ENCODE measurements around the gene PSMB7.

Gene PSMB7

DNA sequence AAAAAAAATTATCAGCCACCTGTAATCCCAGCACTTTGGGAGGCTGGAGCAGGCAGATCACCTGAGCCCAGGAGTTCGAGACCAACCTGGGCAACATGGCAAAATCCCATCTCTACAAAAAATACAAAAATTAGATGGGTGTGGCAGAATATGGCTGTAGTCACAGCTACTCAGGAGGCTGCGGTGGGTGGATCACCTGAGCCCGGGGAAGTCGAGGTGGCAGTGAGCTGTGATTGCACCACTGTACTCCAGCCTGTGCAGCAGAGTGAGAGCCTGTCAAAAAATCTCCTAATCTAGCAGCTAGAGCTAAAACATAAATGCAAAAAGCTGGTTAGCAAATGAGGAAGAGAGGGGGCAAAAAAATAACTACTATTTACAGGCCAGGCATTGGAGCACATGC, 12.0 kb downstream of the PSMB7 start:
- Histone ChIP-seq H2BK5ac (ENCODE audit: low read depth, low read length, poor library complexity, severe bottlenecking) (no peak overlapping the region), H3K4me1 (ENCODE audit: control insufficient read depth, insufficient read depth, low read depth, low read length) (peaks cover 13% of the 10 kb centered on the region), H3K14ac (ENCODE audit: low read length in 2 of 2) (no peak overlapping the region), H3K18ac (ENCODE audit: low read depth in 1 of 2, low read length in 2 of 2) (no peak overlapping the region), H3K9me3 (ENCODE audit: control insufficient read depth, low read length) (no peaks in the 10 kb centered on the region), H3K4ac (ENCODE audit: low read depth in 1 of 2, low read length in 2 of 2) (no peak overlapping the region), H2BK120ac (ENCODE audit: low read depth, low read length) (no peak overlapping the region), H2AFZ (ENCODE audit: low read depth, low read length) (no peak overlapping the region), H3K9ac (ENCODE audit: low read length) (no peak overlapping the region), H3K4me2 (ENCODE audit: low read length, poor library complexity, severe bottlenecking) (no peak overlapping the region), H3K79me1 (replicated peaks; ENCODE audit: low read length, poor library complexity, severe bottlenecking) (peaks cover 23% of the 10 kb centered on the region), H2AK5ac (ENCODE audit: low read length, severe bottlenecking) (no peak overlapping the region), H4K8ac (ENCODE audit: low read length) (no peak overlapping the region), H3K4me3 (ENCODE audit: insufficient read depth in 1 of 2, low read depth in 1 of 2, low read length in 2 of 2) (no peak overlapping the region), H3K23ac (ENCODE audit: low read length in 2 of 2) (no peak overlapping the region), H2BK15ac (ENCODE audit: low read depth, poor library complexity, severe bottlenecking) (no peak overlapping the region), H3K27me3 (ENCODE audit: control insufficient read depth in 1 of 2, insufficient read depth in 1 of 2, low read length in 2 of 2) (no peaks in the 10 kb centered on the region), H3K27ac (ENCODE audit: low read length, poor library complexity, severe bottlenecking) (no peak overlapping the region), H4K91ac (ENCODE audit: low read length) (no peak overlapping the region), H3K36me3 (ENCODE audit: control insufficient read depth in 1 of 2, insufficient read depth in 2 of 2, low read depth in 1 of 2, low read length in 2 of 2) (peaks cover 37 to 74% of the 10 kb centered on the region in 2 experiments), H2BK12ac (ENCODE audit: low read length in 2 of 2) (no peak overlapping the region)
- 97% methylated on average over 3 of the region's 4 CpGs for WGBS
- no peak for DNase-seq

- Histone ChIP-seq H3K4me1 (ENCODE audit: control insufficient read depth, insufficient read depth, low read depth, low read length) (peaks cover 13% of the 10 kb centered on the region), H2BK15ac (ENCODE audit: low read depth, poor library complexity, severe bottlenecking) (no peak overlapping the region), H2AK5ac (ENCODE audit: low read length, severe bottlenecking) (no peak overlapping the region), H3K36me3 (ENCODE audit: control insufficient read depth in 1 of 2, insufficient read depth in 2 of 2, low read depth in 1 of 2, low read length in 2 of 2) (peaks cover 29 to 64% of the 10 kb centered on the region in 2 experiments), H3K27ac (ENCODE audit: low read length, poor library complexity, severe bottlenecking) (no peak overlapping the region), H2BK12ac (ENCODE audit: low read length in 2 of 2) (no peak overlapping the region), H3K27me3 (ENCODE audit: control insufficient read depth in 1 of 2, insufficient read depth in 1 of 2, low read length in 2 of 2) (no peaks in the 10 kb centered on the region), H3K23ac (ENCODE audit: low read length in 2 of 2) (peak overlapping the region in 1 of 2 experiments; percentile 70), H3K4ac (ENCODE audit: low read depth in 1 of 2, low read length in 2 of 2) (no peak overlapping the region), H3K79me1 (replicated peaks; ENCODE audit: low read length, poor library complexity, severe bottlenecking) (peaks cover 24% of the 10 kb centered on the region), H3K18ac (ENCODE audit: low read depth in 1 of 2, low read length in 2 of 2) (no peak overlapping the region), H4K91ac (ENCODE audit: low read length) (no peak overlapping the region), H2BK120ac (ENCODE audit: low read depth, low read length) (no peak overlapping the region), H3K9me3 (ENCODE audit: control insufficient read depth, low read length) (no peaks in the 10 kb centered on the region), H3K9ac (ENCODE audit: low read length) (peak overlapping the region; percentile 66), H3K4me3 (ENCODE audit: insufficient read depth in 1 of 2, low read depth in 1 of 2, low read length in 2 of 2) (peak overlapping the region in 1 of 2 experiments; percentile 58), H4K8ac (ENCODE audit: low read length) (peak overlapping the region; percentile 67), H3K4me2 (ENCODE audit: low read length, poor library complexity, severe bottlenecking) (peak overlapping the region; percentile 7), H3K14ac (ENCODE audit: low read length in 2 of 2) (no peak overlapping the region), H2AFZ (ENCODE audit: low read depth, low read length) (no peak overlapping the region), H2BK5ac (ENCODE audit: low read depth, low read length, poor library complexity, severe bottlenecking) (no peak overlapping the region)
- 74% methylated on average over 14 of the region's 15 CpGs for WGBS
- no peak for DNase-seq
Measured at GRCh38 chr9:124399968-124400940, 15.0 kb downstream of the PSMB7 start.

- peak; percentile 52 for DNase-seq
- Histone ChIP-seq H2AK5ac (ENCODE audit: low read length, severe bottlenecking) (peak overlapping the region; percentile 53), H3K4me2 (ENCODE audit: low read length, poor library complexity, severe bottlenecking) (peak overlapping the region; percentile 7), H2AFZ (ENCODE audit: low read depth, low read length) (no peak overlapping the region), H2BK12ac (ENCODE audit: low read length in 2 of 2) (no peak overlapping the region), H3K4me3 (ENCODE audit: insufficient read depth in 1 of 2, low read depth in 1 of 2, low read length in 2 of 2) (peak overlapping the region in 1 of 2 experiments; percentile 58), H3K14ac (ENCODE audit: low read length in 2 of 2) (peak overlapping the region in 1 of 2 experiments; percentile 64), H3K18ac (ENCODE audit: low read depth in 1 of 2, low read length in 2 of 2) (peak overlapping the region in 1 of 2 experiments; percentile 21), H3K23ac (ENCODE audit: low read length in 2 of 2) (peak overlapping the region in 1 of 2 experiments; percentile 79), H3K79me1 (replicated peaks; ENCODE audit: low read length, poor library complexity, severe bottlenecking) (peaks cover 24% of the 10 kb centered on the region), H2BK5ac (ENCODE audit: low read depth, low read length, poor library complexity, severe bottlenecking) (no peak overlapping the region), H3K9me3 (ENCODE audit: control insufficient read depth, low read length) (no peaks in the 10 kb centered on the region), H3K36me3 (ENCODE audit: control insufficient read depth in 1 of 2, insufficient read depth in 2 of 2, low read depth in 1 of 2, low read length in 2 of 2) (peaks cover 29 to 61% of the 10 kb centered on the region in 2 experiments), H2BK15ac (ENCODE audit: low read depth, poor library complexity, severe bottlenecking) (no peak overlapping the region), H3K9ac (ENCODE audit: low read length) (peak overlapping the region; percentile 66), H2BK120ac (ENCODE audit: low read depth, low read length) (no peak overlapping the region), H3K4me1 (ENCODE audit: control insufficient read depth, insufficient read depth, low read depth, low read length) (peaks cover 13% of the 10 kb centered on the region), H4K8ac (ENCODE audit: low read length) (peak overlapping the region; percentile 40), H3K27ac (ENCODE audit: low read length, poor library complexity, severe bottlenecking) (no peak overlapping the region), H3K27me3 (ENCODE audit: control insufficient read depth in 1 of 2, insufficient read depth in 1 of 2, low read length in 2 of 2) (no peaks in the 10 kb centered on the region), H3K4ac (ENCODE audit: low read depth in 1 of 2, low read length in 2 of 2) (no peak overlapping the region), H4K91ac (ENCODE audit: low read length) (no peak overlapping the region)
- 77% methylated on average over 12 of the region's 12 CpGs for WGBS
Measured at GRCh38 chr9:124399323-124399967, 15.8 kb downstream of the PSMB7 start.

All from mesenchymal stem cell (in vitro differentiated cells and primary cell).